ENCODE results near the gene ZNF480.

The ZNF480 gene

DNA sequence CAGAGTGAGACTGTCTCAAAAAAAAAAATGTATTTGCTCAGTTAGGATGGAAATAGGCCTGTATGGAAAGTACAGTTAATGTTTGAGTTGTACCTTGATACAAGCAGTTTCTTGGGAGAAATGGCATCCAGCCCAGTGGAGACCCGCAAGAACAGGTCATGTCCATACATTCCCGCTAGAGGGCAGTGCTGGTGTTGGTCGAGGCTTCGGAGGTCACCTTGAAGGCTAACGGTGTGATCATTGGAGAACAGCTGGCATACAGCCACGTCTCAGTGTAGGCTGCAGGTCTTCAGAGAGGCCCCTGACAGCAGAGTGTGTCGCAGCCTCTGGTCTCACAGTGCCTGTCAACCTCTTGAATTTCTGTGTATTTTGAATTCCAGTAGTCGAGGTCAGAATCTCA lies 46.6 kb downstream of the ZNF480 start:
- Histone ChIP-seq H2BK15ac (replicated peaks; ENCODE audit: low read depth) (no peak overlapping the region), H3K79me1 (ENCODE audit: low read length) (no peaks in the 10 kb centered on the region), H2AK5ac (ENCODE audit: low read length) (no peak overlapping the region), H3K4ac (ENCODE audit: low read depth, low read length) (no peak overlapping the region), H3K9ac (ENCODE audit: low read length) (no peak overlapping the region), H3K4me2 (ENCODE audit: low read length) (no peak overlapping the region), H4K5ac (ENCODE audit: low read length) (no peak overlapping the region), H3K23ac (ENCODE audit: low read length) (no peak overlapping the region), H3K18ac (ENCODE audit: low read length) (no peak overlapping the region), H3K27ac (ENCODE audit: low read depth, low read length) (no peak overlapping the region), H4K8ac (ENCODE audit: low read depth, low read length) (no peak overlapping the region), H3K4me1 (ENCODE audit: control insufficient read depth, low read depth, low read length) (no peaks in the 10 kb centered on the region), H3K36me3 (ENCODE audit: control insufficient read depth, insufficient read depth, low read length) (no peaks in the 10 kb centered on the region), H2BK5ac (ENCODE audit: low read length) (no peak overlapping the region), H2BK120ac (ENCODE audit: low read depth, low read length) (no peak overlapping the region), H3K56ac (ENCODE audit: low read length) (no peak overlapping the region), H3K4me3 (ENCODE audit: low read length) (no peak overlapping the region), H3K79me2 (ENCODE audit: control insufficient read depth, insufficient read depth, low read length) (no peaks in the 10 kb centered on the region), H3K27me3 (ENCODE audit: insufficient read depth, low read length, poor library complexity) (no peaks in the 10 kb centered on the region)
- no CpG with 5 or more reads among the region's 8 CpGs for WGBS (ENCODE audit: extremely low coverage, insufficient coverage, low lambda C conversion rate)
- peak; percentile 89 for DNase-seq

DNA sequence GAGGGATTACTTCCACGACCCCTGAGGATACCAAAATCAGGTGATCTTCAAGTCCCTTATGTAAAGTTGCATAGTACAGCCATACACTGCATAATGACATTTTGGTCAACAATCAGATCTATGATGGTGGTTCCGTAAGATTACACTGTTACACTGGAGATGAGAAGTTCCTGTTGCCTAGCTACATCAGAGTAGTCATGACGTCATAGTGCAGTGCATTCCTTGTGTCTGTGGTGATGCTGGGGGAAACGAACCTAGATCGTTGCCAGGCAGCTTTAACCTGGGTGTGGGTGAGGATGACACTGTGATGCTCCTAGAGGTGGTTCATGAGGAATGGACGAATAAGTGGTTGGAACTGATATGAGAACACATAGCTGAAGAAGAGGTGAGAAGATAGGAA lies 48.2 kb downstream of the ZNF480 start:
- Histone ChIP-seq H3K79me1 (ENCODE audit: low read length) (no peaks in the 10 kb centered on the region), H3K4me1 (ENCODE audit: control insufficient read depth, low read depth, low read length) (no peaks in the 10 kb centered on the region), H3K9ac (ENCODE audit: low read length) (no peak overlapping the region), H2BK15ac (replicated peaks; ENCODE audit: low read depth) (no peak overlapping the region), H3K79me2 (ENCODE audit: control insufficient read depth, insufficient read depth, low read length) (no peaks in the 10 kb centered on the region), H2AK5ac (ENCODE audit: low read length) (no peak overlapping the region), H3K27ac (ENCODE audit: low read depth, low read length) (no peak overlapping the region), H4K5ac (ENCODE audit: low read length) (no peak overlapping the region), H2BK5ac (ENCODE audit: low read length) (no peak overlapping the region), H2BK120ac (ENCODE audit: low read depth, low read length) (no peak overlapping the region), H3K4me2 (ENCODE audit: low read length) (no peak overlapping the region), H3K56ac (ENCODE audit: low read length) (no peak overlapping the region), H4K8ac (ENCODE audit: low read depth, low read length) (no peak overlapping the region), H3K4ac (ENCODE audit: low read depth, low read length) (no peak overlapping the region), H3K36me3 (ENCODE audit: control insufficient read depth, insufficient read depth, low read length) (no peaks in the 10 kb centered on the region), H3K4me3 (ENCODE audit: low read length) (no peak overlapping the region), H3K23ac (ENCODE audit: low read length) (no peak overlapping the region), H3K27me3 (ENCODE audit: insufficient read depth, low read length, poor library complexity) (no peaks in the 10 kb centered on the region), H3K18ac (ENCODE audit: low read length) (no peak overlapping the region)
- DNase-seq = peak; percentile 38
- WGBS (ENCODE audit: extremely low coverage, insufficient coverage, low lambda C conversion rate) = no CpG with 5 or more reads among the region's 6 CpGs

DNA sequence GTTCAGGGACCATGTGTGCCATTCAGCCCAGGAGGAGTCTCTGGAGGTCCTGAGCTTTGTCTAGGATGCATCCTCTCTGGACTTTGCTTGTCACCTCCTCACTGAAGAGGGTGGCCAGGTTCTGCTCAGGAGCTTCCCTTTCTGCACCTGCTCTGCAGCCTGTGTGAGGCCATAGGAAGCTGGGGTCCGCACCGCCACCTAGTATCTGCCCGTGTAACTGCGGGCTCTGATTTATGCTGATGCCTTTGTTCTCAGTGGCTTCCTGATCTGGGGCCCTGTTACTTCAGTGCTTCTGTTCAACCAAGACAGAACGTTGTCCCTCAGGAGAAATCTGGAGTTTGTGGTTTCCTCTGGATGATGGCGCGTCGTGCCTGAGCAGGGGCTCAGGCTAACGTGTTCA lies 54.5 kb downstream of the ZNF480 start:
- Histone ChIP-seq H3K79me1 (ENCODE audit: low read length) (no peaks in the 10 kb centered on the region), H3K36me3 (ENCODE audit: control insufficient read depth, insufficient read depth, low read length) (no peaks in the 10 kb centered on the region), H3K4me2 (ENCODE audit: low read length) (no peak overlapping the region), H2BK15ac (replicated peaks; ENCODE audit: low read depth) (no peak overlapping the region), H3K4me3 (ENCODE audit: low read length) (no peak overlapping the region), H2AK5ac (ENCODE audit: low read length) (no peak overlapping the region), H3K56ac (ENCODE audit: low read length) (no peak overlapping the region), H4K8ac (ENCODE audit: low read depth, low read length) (no peak overlapping the region), H3K4ac (ENCODE audit: low read depth, low read length) (no peak overlapping the region), H3K4me1 (ENCODE audit: control insufficient read depth, low read depth, low read length) (no peaks in the 10 kb centered on the region), H3K27ac (ENCODE audit: low read depth, low read length) (no peak overlapping the region), H4K5ac (ENCODE audit: low read length) (no peak overlapping the region), H2BK5ac (ENCODE audit: low read length) (no peak overlapping the region), H3K9ac (ENCODE audit: low read length) (no peak overlapping the region), H3K79me2 (ENCODE audit: control insufficient read depth, insufficient read depth, low read length) (no peaks in the 10 kb centered on the region), H3K18ac (ENCODE audit: low read length) (no peak overlapping the region), H3K27me3 (ENCODE audit: insufficient read depth, low read length, poor library complexity) (no peaks in the 10 kb centered on the region), H3K23ac (ENCODE audit: low read length) (no peak overlapping the region), H2BK120ac (ENCODE audit: low read depth, low read length) (no peak overlapping the region)
- WGBS (ENCODE audit: extremely low coverage, insufficient coverage, low lambda C conversion rate) = no CpG with 5 or more reads among the region's 9 CpGs
- DNase-seq = peak; percentile 76

DNA sequence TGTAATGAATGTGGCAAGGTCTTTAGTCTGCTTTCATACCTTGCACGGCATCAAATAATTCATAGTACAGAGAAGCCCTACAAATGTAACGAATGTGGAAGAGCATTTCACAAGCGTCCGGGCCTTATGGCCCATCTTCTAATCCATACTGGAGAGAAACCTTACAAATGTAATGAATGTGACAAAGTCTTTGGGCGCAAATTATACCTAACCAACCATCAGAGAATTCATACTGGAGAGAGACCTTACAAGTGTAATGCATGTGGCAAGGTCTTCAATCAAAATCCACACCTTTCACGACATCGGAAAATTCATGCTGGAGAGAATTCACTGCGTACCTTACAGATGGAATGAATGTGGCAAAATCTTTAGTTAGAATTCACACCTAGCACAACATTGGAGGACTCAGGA lies 69.5 kb downstream of the ZNF480 start:
- no peak overlapping the region for H2BK5ac ChIP-seq (ENCODE audit: low read length)
- no peak overlapping the region for H2AK5ac ChIP-seq (ENCODE audit: low read length)
- H3K4ac ChIP-seq (ENCODE audit: low read depth, low read length) = no peak overlapping the region
- peaks cover 3% of the 10 kb centered on the region for H3K36me3 ChIP-seq (ENCODE audit: control insufficient read depth, insufficient read depth, low read length)
- H3K79me1 ChIP-seq (ENCODE audit: low read length) = no peaks in the 10 kb centered on the region
- no peaks in the 10 kb centered on the region for H3K4me1 ChIP-seq (ENCODE audit: control insufficient read depth, low read depth, low read length)
- no peak overlapping the region for H3K18ac ChIP-seq (ENCODE audit: low read length)
- peaks cover 2% of the 10 kb centered on the region for H3K79me2 ChIP-seq (ENCODE audit: control insufficient read depth, insufficient read depth, low read length)
- WGBS (ENCODE audit: extremely low coverage, insufficient coverage, low lambda C conversion rate) = no CpG with 5 or more reads among the region's 8 CpGs
- H2BK120ac ChIP-seq (ENCODE audit: low read depth, low read length) = no peak overlapping the region
- no peak overlapping the region for H2BK15ac ChIP-seq (replicated peaks; ENCODE audit: low read depth)
- H4K8ac ChIP-seq (ENCODE audit: low read depth, low read length) = no peak overlapping the region
- no peak overlapping the region for H3K56ac ChIP-seq (ENCODE audit: low read length)
- no peak overlapping the region for H3K9ac ChIP-seq (ENCODE audit: low read length)
- DNase-seq = no peak
- no peak overlapping the region for H4K5ac ChIP-seq (ENCODE audit: low read length)
- H3K27ac ChIP-seq (ENCODE audit: low read depth, low read length) = no peak overlapping the region
- H3K4me3 ChIP-seq (ENCODE audit: low read length) = no peak overlapping the region
- H3K4me2 ChIP-seq (ENCODE audit: low read length) = no peak overlapping the region
- H3K23ac ChIP-seq (ENCODE audit: low read length) = no peak overlapping the region
- H3K27me3 ChIP-seq (ENCODE audit: insufficient read depth, low read length, poor library complexity) = no peaks in the 10 kb centered on the region

DNA sequence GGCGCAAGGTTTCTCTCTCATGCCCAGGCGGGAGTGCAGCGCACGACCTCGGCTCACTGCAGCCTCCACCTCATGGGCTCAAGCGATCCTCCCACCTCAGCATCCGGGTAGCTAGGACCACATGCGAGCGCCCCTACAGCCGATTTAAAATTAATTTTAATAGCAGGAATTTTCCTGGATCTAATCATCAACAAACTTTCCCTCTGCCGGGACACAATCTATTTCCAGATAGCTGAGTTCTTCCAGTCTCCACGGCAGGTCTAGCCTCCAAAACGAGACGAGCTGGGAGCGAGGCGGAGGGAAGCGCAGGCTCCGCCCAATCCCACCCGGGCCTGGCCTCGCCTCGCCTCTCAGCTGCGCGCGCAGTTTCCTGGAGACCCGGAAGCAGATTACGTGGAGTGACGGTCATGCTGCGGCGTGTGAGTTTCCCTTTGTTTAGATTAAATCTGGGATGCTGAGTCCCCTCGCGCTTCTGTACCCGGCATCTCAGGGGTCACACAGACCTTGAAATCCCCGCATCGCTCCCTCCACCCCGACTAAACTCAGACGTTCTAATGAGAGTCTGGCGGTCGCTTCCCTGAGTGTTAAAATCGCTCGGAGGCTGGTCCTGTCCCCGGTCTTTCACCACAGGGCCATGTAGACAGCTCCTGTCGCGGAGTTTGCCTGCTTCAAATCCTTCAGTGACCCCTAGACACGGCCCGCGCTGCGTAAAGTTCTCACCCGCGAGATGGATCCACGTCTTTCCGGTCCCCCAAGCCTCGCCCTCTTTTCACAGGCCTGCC lies 72.8 kb downstream of the ZNF480 start, which contains the start of gene ZNF880:
ZNF880 (plus strand) TSS at position 365 of the 782 bp plus-strand sequence; CDS start at position 408, 43 bp downstream.
- Histone ChIP-seq H4K8ac (ENCODE audit: low read depth, low read length) (peak within 1 kb of the TSS; percentile 83), H4K5ac (ENCODE audit: low read length) (no peak within 1 kb of the TSS), H3K4me3 (ENCODE audit: low read length) (peak within 1 kb of the TSS; percentile 84), H2BK5ac (ENCODE audit: low read length) (peak within 1 kb of the TSS; percentile 25), H3K4me2 (ENCODE audit: low read length) (peak within 1 kb of the TSS; percentile 56), H3K23ac (ENCODE audit: low read length) (no peak within 1 kb of the TSS), H3K9ac (ENCODE audit: low read length) (peak within 1 kb of the TSS; percentile 88), H3K79me1 (ENCODE audit: low read length) (no peaks in the 10 kb centered on the region), H3K4ac (ENCODE audit: low read depth, low read length) (peak within 1 kb of the TSS; percentile 44), H2BK120ac (ENCODE audit: low read depth, low read length) (no peak within 1 kb of the TSS), H3K27me3 (ENCODE audit: insufficient read depth, low read length, poor library complexity) (no peaks in the 10 kb centered on the region), H3K36me3 (ENCODE audit: control insufficient read depth, insufficient read depth, low read length) (peaks cover 6% of the 10 kb centered on the region), H2BK15ac (replicated peaks; ENCODE audit: low read depth) (no peak within 1 kb of the TSS), H3K27ac (ENCODE audit: low read depth, low read length) (peak within 1 kb of the TSS; percentile 64), H3K18ac (ENCODE audit: low read length) (peak within 1 kb of the TSS; percentile 65), H3K4me1 (ENCODE audit: control insufficient read depth, low read depth, low read length) (no peaks in the 10 kb centered on the region), H2AK5ac (ENCODE audit: low read length) (no peak within 1 kb of the TSS), H3K79me2 (ENCODE audit: control insufficient read depth, insufficient read depth, low read length) (peaks cover 2% of the 10 kb centered on the region), H3K56ac (ENCODE audit: low read length) (peak within 1 kb of the TSS; percentile 87)
- peak; percentile 96 for DNase-seq
- no CpG with 5 or more reads among the region's 52 CpGs for WGBS (ENCODE audit: extremely low coverage, insufficient coverage, low lambda C conversion rate)

DNA sequence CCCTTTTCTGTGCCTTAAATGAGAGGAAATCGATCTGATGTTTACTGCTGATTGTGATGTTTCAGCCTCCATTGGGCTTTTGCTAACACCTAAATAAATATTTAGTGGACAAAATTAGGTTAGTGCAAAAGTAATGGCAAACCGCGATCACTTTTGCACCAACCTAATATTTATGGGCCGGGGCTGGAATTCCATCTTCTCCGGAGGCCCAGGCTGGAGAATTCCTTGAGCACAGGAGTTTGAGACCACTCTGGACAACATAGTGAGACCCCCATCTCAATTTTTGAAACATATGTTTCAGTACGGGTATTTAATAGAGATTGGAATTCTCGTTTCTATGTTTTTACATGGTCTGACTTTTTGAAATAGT lies 73.4 kb downstream of the ZNF480 start:
- Histone ChIP-seq H3K27me3 (ENCODE audit: insufficient read depth, low read length, poor library complexity) (no peaks in the 10 kb centered on the region), H3K4ac (ENCODE audit: low read depth, low read length) (peak overlapping the region; percentile 44), H3K79me1 (ENCODE audit: low read length) (no peaks in the 10 kb centered on the region), H2BK120ac (ENCODE audit: low read depth, low read length) (no peak overlapping the region), H3K4me3 (ENCODE audit: low read length) (peak overlapping the region; percentile 84), H2BK5ac (ENCODE audit: low read length) (no peak overlapping the region), H3K4me1 (ENCODE audit: control insufficient read depth, low read depth, low read length) (no peaks in the 10 kb centered on the region), H3K23ac (ENCODE audit: low read length) (no peak overlapping the region), H3K9ac (ENCODE audit: low read length) (peak overlapping the region; percentile 88), H3K18ac (ENCODE audit: low read length) (peak overlapping the region; percentile 65), H4K5ac (ENCODE audit: low read length) (no peak overlapping the region), H4K8ac (ENCODE audit: low read depth, low read length) (no peak overlapping the region), H2BK15ac (replicated peaks; ENCODE audit: low read depth) (no peak overlapping the region), H3K27ac (ENCODE audit: low read depth, low read length) (no peak overlapping the region), H3K56ac (ENCODE audit: low read length) (peak overlapping the region; percentile 87), H3K4me2 (ENCODE audit: low read length) (peak overlapping the region; percentile 56), H3K79me2 (ENCODE audit: control insufficient read depth, insufficient read depth, low read length) (peaks cover 2% of the 10 kb centered on the region), H2AK5ac (ENCODE audit: low read length) (no peak overlapping the region), H3K36me3 (ENCODE audit: control insufficient read depth, insufficient read depth, low read length) (peaks cover 6% of the 10 kb centered on the region)
- DNase-seq = no peak
- no CpG with 5 or more reads among the region's 7 CpGs for WGBS (ENCODE audit: extremely low coverage, insufficient coverage, low lambda C conversion rate)

All from mesendoderm (in vitro differentiated cells).